KMS-11 (cell line): ENCODE data around the gene ASPSCR1.

ENCODE experiments used
- H2AFZ ChIP-seq: fragments of 200-600 bp; sonication (generic); 2 replicates; pipeline ENCODE4 v1.6.1; 2016; ENCODE audit warnings: antibody characterized with exemption, mixed run types, low read depth
- H3K27ac ChIP-seq: fragments of 200-600 bp; sonication (generic); 2 replicates; pipeline ENCODE4 v1.6.1; 2016; ENCODE audit warnings: mild to moderate bottlenecking, mixed run types
- H3K27me3 ChIP-seq: fragments of 200-600 bp; sonication (generic); 2 replicates; pipeline ENCODE4 v1.6.1; 2017; ENCODE audit warnings: mild to moderate bottlenecking, low read depth, mixed run types, moderate library complexity; ENCODE audit not compliant: insufficient read depth
- H3K36me3 ChIP-seq: fragments of 200-600 bp; sonication (generic); 2 replicates; pipeline ENCODE4 v1.6.1; 2017; ENCODE audit warnings: mild to moderate bottlenecking, mixed run types; ENCODE audit not compliant: insufficient read depth
- H3K4me1 ChIP-seq: fragments of 200-600 bp; sonication (generic); 2 replicates; pipeline ENCODE4 v1.6.1; 2016; ENCODE audit warnings: mild to moderate bottlenecking, low read depth, mixed run types; ENCODE audit not compliant: poor library complexity, severe bottlenecking
- H3K4me2 ChIP-seq: fragments of 200-600 bp; sonication (generic); 2 replicates; pipeline ENCODE4 v1.7.0; 2016; ENCODE audit warnings: mild to moderate bottlenecking, mixed run types
- H3K4me3 ChIP-seq: fragments of 200-600 bp; sonication (generic); IDR thresholded peaks from 2 replicates; pipeline ENCODE4 v1.6.1; 2017; ENCODE audit warnings: low read depth, low read length, mixed read lengths; ENCODE audit not compliant: insufficient read depth
- H3K79me2 ChIP-seq: fragments of 200-600 bp; sonication (generic); 2 replicates; pipeline ENCODE4 v1.6.1; 2016; ENCODE audit warnings: low read depth, mixed run types; ENCODE audit not compliant: insufficient read depth
- H3K9ac ChIP-seq: fragments of 200-600 bp; sonication (generic); 2 replicates; pipeline ENCODE4 v1.6.1; 2016; ENCODE audit warnings: mild to moderate bottlenecking, mixed run types
- H4K20me1 ChIP-seq: fragments of 200-600 bp; sonication (generic); 2 replicates; pipeline ENCODE4 v1.6.1; 2016; ENCODE audit warnings: mild to moderate bottlenecking, mixed run types; ENCODE audit not compliant: insufficient read depth
- CTCF ChIP-seq: fragments of 200-600 bp; sonication (generic); conservative IDR thresholded peaks from 2 replicates; pipeline ENCODE4 v1.6.1; 2017; ENCODE audit warnings: low read depth, mild to moderate bottlenecking, antibody characterized with exemption, low read length, moderate library complexity, mixed read lengths

The ASPSCR1 gene

GRCh38 chr17:81967533-81968395 lies 9.7 kb upstream of the ASPSCR1 start:
- Histone ChIP-seq H3K79me2 (no peaks in the 10 kb centered on the region), H4K20me1 (no peaks in the 10 kb centered on the region), H2AFZ (peak overlapping the region; percentile 69; the same call in 1 of the 2 replicates), H3K36me3 (no peaks in the 10 kb centered on the region), H3K27ac (no peak overlapping the region), H3K4me2 (peak overlapping the region; percentile 31; the same call in 1 of the 2 replicates), H3K9ac (no peak overlapping the region), H3K4me1 (peaks cover 14% of the 10 kb centered on the region), H3K4me3 (no peak overlapping the region), H3K27me3 (peaks cover 44% of the 10 kb centered on the region)
- TF ChIP-seq CTCF = no peak

GRCh38 chr17:81968396-81968745 lies 9.1 kb upstream of the ASPSCR1 start:
- Histone ChIP-seq H3K4me1 (peaks cover 14% of the 10 kb centered on the region), H3K4me3 (no peak overlapping the region), H2AFZ (peak overlapping the region; percentile 69; the same call in 1 of the 2 replicates), H3K79me2 (no peaks in the 10 kb centered on the region), H3K4me2 (peak overlapping the region; percentile 31; the same call in 1 of the 2 replicates), H3K9ac (no peak overlapping the region), H4K20me1 (no peaks in the 10 kb centered on the region), H3K36me3 (no peaks in the 10 kb centered on the region), H3K27ac (no peak overlapping the region), H3K27me3 (peaks cover 40% of the 10 kb centered on the region; the same call in 1 of the 2 replicates)
- no peak for TF ChIP-seq CTCF

GRCh38 chr17:81968850-81969812 lies 8.3 kb upstream of the ASPSCR1 start:
- H3K4me2 ChIP-seq = no peak overlapping the region
- H3K4me1 ChIP-seq = peaks cover 14% of the 10 kb centered on the region
- no peaks in the 10 kb centered on the region for H3K79me2 ChIP-seq
- H3K36me3 ChIP-seq = no peaks in the 10 kb centered on the region
- no peaks in the 10 kb centered on the region for H4K20me1 ChIP-seq
- H2AFZ ChIP-seq = no peak overlapping the region
- H3K9ac ChIP-seq = no peak overlapping the region
- no peak for TF ChIP-seq CTCF
- no peak overlapping the region for H3K27ac ChIP-seq
- H3K4me3 ChIP-seq = no peak overlapping the region
- peaks cover 40% of the 10 kb centered on the region; the same call in 1 of the 2 replicates for H3K27me3 ChIP-seq

- Histone ChIP-seq H4K20me1 (no peaks in the 10 kb centered on the region), H3K36me3 (no peaks in the 10 kb centered on the region), H3K27me3 (peaks cover 19% of the 10 kb centered on the region; the same call in 1 of the 2 replicates), H3K27ac (no peak overlapping the region), H2AFZ (no peak overlapping the region), H3K9ac (no peak overlapping the region), H3K4me1 (peaks cover 15% of the 10 kb centered on the region), H3K4me2 (no peak overlapping the region), H3K79me2 (no peaks in the 10 kb centered on the region), H3K4me3 (no peak overlapping the region)
- no peak for TF ChIP-seq CTCF
These were observed 4.0 kb upstream of the ASPSCR1 start for GRCh38 chr17:81973432-81973831.
